K562 (cell line): Measurements from ENCODE around the gene ANK3. TPM values are rescaled to one million over a fixed set of nuclear protein-coding genes. Genes with fewer than 3 reads are reported as not detected.
A peak's percentile ranks its signal among the peaks of the same experiment; 100 is the strongest.

Experiments used
- ATAC-seq: fragments of 200-7000 bp; cut with Tn5 transposase; 3 replicates; pipeline ENCODE4 v1.9.1; 2020; ENCODE audit warnings: moderate library complexity
- BruUV-seq: library from RNA; stranded (reverse); fragments of 400-500 nt; replicated peaks from 2 replicates; lab custom pipeline; 2021; lab: Mats Ljungman, UMichigan
- CTCF ChIA-PET: fragments of 300-600 bp; formaldehyde crosslinking; extraction: SDS; loops from one replicate; lab custom pipeline; 2021; ENCODE audit warnings: low intra/inter-chr PET ratio; lab: Yijun Ruan, JAX
- POLR2A ChIA-PET: fragments of 300-600, 350-650 bp; sonication (Branson Sonifier 250); formaldehyde crosslinking; extraction: SDS; loops from one replicate; lab custom pipeline; 2021; ENCODE audit warnings: antibody characterized with exemption, inconsistent platforms; lab: Yijun Ruan, JAX
- DNase-seq, 4 experiments: peaks; one replicate each; pipeline versions ENCODE4 v3.0.0 to v3.0.0-alpha.2; 2011 to 2018; ENCODE audit warnings: low spot score in 3 of 4, mixed read lengths in 3 of 4; ENCODE audit errors: extremely low read depth in 1 of 4
- FAIRE-seq: peaks from 2 replicates; lab custom pipeline; 2011; peaks lifted over from hg19 to GRCh38; lab: Jason Lieb, UNC
- H2AFZ ChIP-seq: 2 replicates; pipeline ENCODE4 v1.6.0; 2011; ENCODE audit warnings: low read depth, low read length, control low read depth, inconsistent platforms
- H3K27ac ChIP-seq: fragments of 200-600 bp; 3 replicates; pipeline ENCODE4 v1.8.0; 2011; ENCODE audit warnings: low read depth, mild to moderate bottlenecking, control low read depth, inconsistent platforms, low read length, moderate library complexity, mixed read lengths; ENCODE audit errors: extremely low read depth
- H3K27me3 ChIP-seq, 2 experiments: fragments of 300-600 bp in 1 of 2; 2 replicates in 1 of 2; 3 replicates in 1 of 2; pipeline versions ENCODE4 v1.6.0 to v1.8.0; 2011; ENCODE audit warnings: inconsistent platforms in 2 of 2, low read length in 2 of 2, mild to moderate bottlenecking in 1 of 2, mixed read lengths in 1 of 2, moderate library complexity in 1 of 2; ENCODE audit not compliant: control insufficient read depth in 2 of 2, insufficient read depth in 2 of 2
- H3K36me3 ChIP-seq: fragments of 300-600 bp; 3 replicates; pipeline ENCODE4 v1.8.0; 2011; ENCODE audit warnings: mild to moderate bottlenecking, low read length, inconsistent platforms; ENCODE audit not compliant: control insufficient read depth, insufficient read depth
- H3K4me1 ChIP-seq, 2 experiments: fragments of 200-600 bp in 1 of 2; replicated peaks in 1 of 2; 2 replicates in 1 of 2; 3 replicates in 1 of 2; pipeline versions ENCODE4 v1.5.1 to v1.8.0; 2011; ENCODE audit warnings: inconsistent platforms in 2 of 2, low read length in 2 of 2, mild to moderate bottlenecking in 1 of 2, mixed read lengths in 1 of 2, moderate library complexity in 1 of 2; ENCODE audit not compliant: control insufficient read depth in 2 of 2, insufficient read depth in 2 of 2
- H3K4me2 ChIP-seq: 2 replicates; pipeline ENCODE4 v1.6.1; 2011; ENCODE audit warnings: low read length, control low read depth, inconsistent platforms, mixed read lengths; ENCODE audit not compliant: insufficient read depth
- H3K4me3 ChIP-seq: fragments of 200-600 bp; sonication (generic), shearing (Covaris generic); 2 replicates; pipeline ENCODE4 v1.5.1; 2016; ENCODE audit warnings: control low read depth, inconsistent platforms
- H3K79me2 ChIP-seq: fragments of 200-600 bp; 3 replicates; pipeline ENCODE4 v1.8.0; 2011; ENCODE audit warnings: low read length, inconsistent platforms; ENCODE audit not compliant: control insufficient read depth, insufficient read depth
- H3K9ac ChIP-seq, 2 experiments: 2 replicates each; pipeline versions ENCODE4 v1.6.0 to v1.6.1; 2011; ENCODE audit warnings: low read depth in 2 of 2, low read length in 2 of 2, control low read depth in 1 of 2, inconsistent platforms in 1 of 2, mild to moderate bottlenecking in 1 of 2, mixed read lengths in 1 of 2; ENCODE audit not compliant: insufficient read depth in 1 of 2
- H3K9me1 ChIP-seq: one replicate; pipeline ENCODE4 v1.6.0; 2011; ENCODE audit warnings: inconsistent platforms, mild to moderate bottlenecking, low read length, moderate library complexity; ENCODE audit not compliant: control insufficient read depth, insufficient read depth
- H3K9me3 ChIP-seq: replicated peaks from 2 replicates; pipeline ENCODE4 v1.5.1; 2011; ENCODE audit warnings: low read depth, low read length, inconsistent platforms; ENCODE audit not compliant: control insufficient read depth, insufficient read depth
- H4K20me1 ChIP-seq: replicated peaks from 2 replicates; pipeline ENCODE4 v1.6.1; 2011; ENCODE audit warnings: low read length, inconsistent platforms, mixed read lengths; ENCODE audit not compliant: control insufficient read depth, insufficient read depth
- ARID3A ChIP-seq: IDR thresholded peaks from 2 replicates; pipeline ENCODE4 v1.6.1; 2012; ENCODE audit warnings: low read depth, low read length, improper control_type of control experiment, borderline replicate concordance
- C11orf30 ChIP-seq: fragments of 450-650 bp; IDR thresholded peaks from 2 replicates; pipeline ENCODE4 v1.6.1; 2016; ENCODE audit warnings: low read depth, mild to moderate bottlenecking
- CEBPB ChIP-seq: fragments of 450-650 bp; IDR thresholded peaks from 2 replicates; pipeline ENCODE4 v1.6.1; 2016; ENCODE audit warnings: missing genetic modification characterization, missing compliant biosample characterization
- DNMT1 ChIP-seq: fragments of 450-650 bp; IDR thresholded peaks from 2 replicates; pipeline ENCODE4 v1.6.1; 2016; ENCODE audit warnings: antibody characterized with exemption, mild to moderate bottlenecking
- ELK3 ChIP-seq: fragments of 450-650 bp; formaldehyde crosslinking; IDR thresholded peaks from 2 replicates; pipeline ENCODE4 v1.4.0; 2020; ENCODE audit warnings: mild to moderate bottlenecking
- FOSL1 ChIP-seq: fragments of 200-800 bp; sonication (Bioruptor generic); conservative IDR thresholded peaks from 2 replicates; pipeline ENCODE4 v1.6.1; 2016; ENCODE audit warnings: missing genetic modification characterization, missing compliant biosample characterization
- FOXK1 ChIP-seq: sonication (generic); formaldehyde crosslinking; IDR thresholded peaks from 2 replicates; pipeline ENCODE4 v1.8.0; 2022; ENCODE audit warnings: missing genetic modification reagents, mild to moderate bottlenecking, borderline replicate concordance
- JUND ChIP-seq, 2 experiments: IDR thresholded peaks; 2 replicates in 1 of 2; 3 replicates in 1 of 2; pipeline ENCODE4 v1.6.1; 2011; ENCODE audit warnings: borderline replicate concordance in 2 of 2, low read depth in 2 of 2, low read length in 2 of 2, improper control_type of control experiment in 1 of 2, missing biosample characterization in 1 of 2, missing genetic modification characterization in 1 of 2, missing genetic modification reagents in 1 of 2
- L3MBTL2 ChIP-seq: fragments of 450-650 bp; IDR thresholded peaks from 2 replicates; pipeline ENCODE4 v1.6.1; 2016; ENCODE audit warnings: mild to moderate bottlenecking, moderate library complexity
- MAZ ChIP-seq, 2 experiments: fragments of 450-650 bp in 1 of 2; sonication (generic) in 1 of 2; formaldehyde crosslinking; IDR thresholded peaks in 1 of 2; conservative IDR thresholded peaks in 1 of 2; 2 replicates each; pipeline versions ENCODE4 v1.4.0 to v1.5.0; 2020; ENCODE audit warnings: mild to moderate bottlenecking in 1 of 2, missing genetic modification reagents in 1 of 2
- MTA3 ChIP-seq: fragments of 450-650 bp; formaldehyde crosslinking; IDR thresholded peaks from 2 replicates; pipeline ENCODE4 v1.6.1; 2017; ENCODE audit warnings: mild to moderate bottlenecking, borderline replicate concordance
- NELFE ChIP-seq: IDR thresholded peaks from 2 replicates; pipeline ENCODE4 v1.6.1; 2011; ENCODE audit warnings: mild to moderate bottlenecking; ENCODE audit not compliant: insufficient read depth, insufficient read length
- RUNX1 ChIP-seq: sonication (generic); IDR thresholded peaks from 2 replicates; pipeline ENCODE4 v1.6.1; 2016; ENCODE audit warnings: antibody characterized with exemption, low read depth
- SOX6 ChIP-seq: fragments of 450-650 bp; IDR thresholded peaks from 2 replicates; pipeline ENCODE4 v1.6.1; 2014; ENCODE audit warnings: mild to moderate bottlenecking
- U2AF2 ChIP-seq: fragments of 200-400 bp; formaldehyde crosslinking; optimal IDR thresholded peaks from 2 replicates; pipeline ENCODE3; 2017; ENCODE audit warnings: low read depth, mild to moderate bottlenecking, low read length
- ZFPM2 ChIP-seq: fragments of 250-450 bp; sonication (Bioruptor Pico); IDR thresholded peaks from 2 replicates; pipeline ENCODE4 v1.5.1; 2022; ENCODE audit warnings: mild to moderate bottlenecking
- ZNF12 ChIP-seq: sonication (generic); formaldehyde crosslinking; IDR thresholded peaks from 2 replicates; pipeline ENCODE4 v1.4.0; 2020; ENCODE audit warnings: mild to moderate bottlenecking, missing genetic modification reagents
- ZSCAN32 ChIP-seq: fragments of 450-650 bp; formaldehyde crosslinking; IDR thresholded peaks from 2 replicates; pipeline ENCODE4 v1.4.0; 2020; ENCODE audit warnings: mild to moderate bottlenecking, moderate library complexity
- WGBS: fragments of 100-300 bp; shearing (Covaris generic); methylation state at CpG from one replicate; pipeline ENCODE4 v1.1.6; 2016; ENCODE audit warnings: low coverage, mixed read lengths; ENCODE audit not compliant: insufficient coverage; ENCODE audit errors: missing lambda C conversion rate; 5-methylcytosine and 5-hydroxymethylcytosine counted together
- in situ Hi-C: fragments of 300-500 bp; cut with MboI; formaldehyde crosslinking; loops from 4 replicates; pipeline ENCODE4 v1.15.0; 2018; ENCODE audit warnings: inconsistent platforms, mixed read lengths
- intact Hi-C: fragments of 100-400 bp; cut with micrococcal nuclease; formaldehyde crosslinking; loops from 2 replicates; pipeline ENCODE4 v1.14.2; 2022
- polyA plus RNA-seq, 8 experiments: library from polyadenylated mRNA; depleted of rRNA in 4 of 8; stranded (reverse) in 5 of 8; unstranded in 3 of 8; fragments of >200 nt; fragmentation: Nextera tagmentation in 2 of 8; fragmentation: Illumina TruSeq in 1 of 8; extraction: Ambion mirVana in 2 of 8; extraction: Trizol in 1 of 8; gene quantifications; 2 replicates each; pipeline versions ENCODE4 v1.2.1 to v1.2.3, GENCODE V29; 2011 to 2014; ENCODE audit warnings: inconsistent platforms in 1 of 8, missing spikeins in 1 of 8
- total RNA-seq, 7 experiments: library from RNA; depleted of rRNA in 6 of 7; stranded (reverse); fragments of >200 nt in 6 of 7; fragmentation: Illumina TruSeq in 2 of 7; extraction: Trizol in 2 of 7; gene quantifications; 2 replicates each; pipeline versions ENCODE4 v1.2.1 to v1.2.3, GENCODE V29; 2011 to 2021; ENCODE audit warnings: low replicate concordance in 1 of 7
- TF ChIP-seq, protein P1 (sequence below): fragments of 250-450 bp; sonication (Bioruptor Pico); IDR thresholded peaks from 2 replicates; pipeline ENCODE4 v1.5.0; 2022; ENCODE audit warnings: mild to moderate bottlenecking

The ANK3 gene
- total and polyA plus RNA-seq, 9 of the 15 experiments (the other 6 are each of a cell fraction or from before 2014, with no cell fraction given), result 10.0 to 32.3 (median 17.9) TPM

DNA sequence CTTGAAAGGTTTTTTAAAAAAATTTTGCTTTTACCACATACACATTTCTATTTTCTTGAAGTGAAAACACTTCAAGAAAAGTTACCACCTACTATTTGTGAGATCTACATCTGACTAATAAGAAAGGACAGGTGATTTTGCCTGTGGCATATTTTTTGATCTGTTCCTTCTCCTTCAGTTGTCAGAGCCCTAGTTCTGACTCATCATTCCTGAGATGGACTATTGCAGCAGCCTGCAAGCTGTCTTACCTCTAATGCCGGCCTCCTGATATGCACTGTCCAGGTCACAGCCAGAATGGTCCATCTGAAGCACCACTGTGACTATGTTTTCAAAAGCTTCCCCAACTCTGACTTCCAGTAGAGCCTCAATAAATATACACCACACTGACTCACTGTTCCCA is 28.2 kb upstream of the ANK3 start:
- WGBS, result 8% methylated on average over 1 of the region's 1 CpG
- H3K9me3 ChIP-seq, result no peaks in the 10 kb centered on the region
- no peaks in the 10 kb centered on the region for H3K9me1 ChIP-seq
- CTCF ChIA-PET, result no interaction called here
- no peak overlapping the region for H3K4me2 ChIP-seq
- no peak overlapping the region for H3K9ac ChIP-seq
- no peak overlapping the region for H2AFZ ChIP-seq
- ATAC-seq (peak; percentile 47; the same call in 1 of the 3 replicates), FAIRE-seq (no peak), DNase-seq (no peak)
- no TSS peak for BruUV-seq
- peaks cover 0 to 4% of the 10 kb centered on the region in 2 experiments; a peak in 1 of 5 replicates for H3K4me1 ChIP-seq
- no peaks in the 10 kb centered on the region for H4K20me1 ChIP-seq
- no peaks in the 10 kb centered on the region for H3K27me3 ChIP-seq
- no peak overlapping the region for H3K4me3 ChIP-seq
- H3K36me3 ChIP-seq, result no peaks in the 10 kb centered on the region
- POLR2A ChIA-PET, result interaction anchor here (0.5 to 0.7 kb wide), 2 partner anchors 45 to 209 kb away, joined by 3 read pairs; no protein-coding TSS in a partner anchor
- intact Hi-C loops (no loop called here), in situ Hi-C loops (no loop called here)
- H3K79me2 ChIP-seq, result no peaks in the 10 kb centered on the region
- H3K27ac ChIP-seq, result no peak overlapping the region
- no peak for TF ChIP-seq MAZ (CRISPR knock-in tag; conservative IDR thresholded peaks at IDR 0.05 in 1 of 2, IDR thresholded peaks at IDR 0.05 in 1 of 2)
- no peak for TF ChIP-seq RUNX1
- TF ChIP-seq ELK3, result no peak
- no peak for TF ChIP-seq MTA3
- no peak for TF ChIP-seq CEBPB (tag)
- TF ChIP-seq ARID3A, result no peak
- no peak for TF ChIP-seq DNMT1
- TF ChIP-seq ZFPM2 (CRISPR knock-in tag), result no peak
- TF ChIP-seq, protein P1, sequence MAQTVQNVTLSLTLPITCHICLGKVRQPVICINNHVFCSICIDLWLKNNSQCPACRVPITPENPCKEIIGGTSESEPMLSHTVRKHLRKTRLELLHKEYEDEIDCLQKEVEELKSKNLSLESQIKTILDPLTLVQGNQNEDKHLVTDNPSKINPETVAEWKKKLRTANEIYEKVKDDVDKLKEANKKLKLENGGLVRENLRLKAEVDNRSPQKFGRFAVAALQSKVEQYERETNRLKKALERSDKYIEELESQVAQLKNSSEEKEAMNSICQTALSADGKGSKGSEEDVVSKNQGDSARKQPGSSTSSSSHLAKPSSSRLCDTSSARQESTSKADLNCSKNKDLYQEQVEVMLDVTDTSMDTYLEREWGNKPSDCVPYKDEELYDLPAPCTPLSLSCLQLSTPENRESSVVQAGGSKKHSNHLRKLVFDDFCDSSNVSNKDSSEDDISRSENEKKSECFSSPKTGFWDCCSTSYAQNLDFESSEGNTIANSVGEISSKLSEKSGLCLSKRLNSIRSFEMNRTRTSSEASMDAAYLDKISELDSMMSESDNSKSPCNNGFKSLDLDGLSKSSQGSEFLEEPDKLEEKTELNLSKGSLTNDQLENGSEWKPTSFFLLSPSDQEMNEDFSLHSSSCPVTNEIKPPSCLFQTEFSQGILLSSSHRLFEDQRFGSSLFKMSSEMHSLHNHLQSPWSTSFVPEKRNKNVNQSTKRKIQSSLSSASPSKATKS (CRISPR knock-in tag), result no peak
- TF ChIP-seq SOX6, result no peak
- TF ChIP-seq U2AF2, result no peak
- no peak for TF ChIP-seq ZNF12 (CRISPR knock-in tag)
- peak; percentile 35; the same call in 1 of the 2 replicates for TF ChIP-seq C11orf30
- peak; percentile 74 for TF ChIP-seq FOSL1 (tag)
- TF ChIP-seq L3MBTL2, result no peak
- no peak for TF ChIP-seq FOXK1 (CRISPR knock-in tag)
- no peak for TF ChIP-seq ZSCAN32 (CRISPR knock-in tag)
- TF ChIP-seq JUND (IDR thresholded peaks at IDR 0.05; ENCODE audit: borderline replicate concordance, low read depth, low read length), result peak; percentile 54; the same call in 1 of the 2 replicates
- TF ChIP-seq JUND (tag; IDR thresholded peaks at IDR 0.05; ENCODE audit: borderline replicate concordance, low read depth, low read length), result no peak
- no peak for TF ChIP-seq NELFE
